GM12865 (cell line): Measurements from ENCODE around the gene VENTX.

Experiments
- DNase-seq: peaks from one replicate; pipeline ENCODE4 v3.0.0; 2010; ENCODE audit warnings: low read depth
- H3K4me3 ChIP-seq: 2 replicates; pipeline ENCODE4 v1.5.1; 2011; ENCODE audit warnings: mild to moderate bottlenecking, low read depth, low read length, control low read depth
- TF ChIP-seq, protein P1 (sequence below): IDR thresholded peaks from 2 replicates; pipeline ENCODE4 v1.5.1; 2011; ENCODE audit warnings: low read length, control low read depth, low read depth, inconsistent platforms; ENCODE audit not compliant: insufficient read depth; ENCODE audit errors: missing control alignments

VENTX gene

DNA sequence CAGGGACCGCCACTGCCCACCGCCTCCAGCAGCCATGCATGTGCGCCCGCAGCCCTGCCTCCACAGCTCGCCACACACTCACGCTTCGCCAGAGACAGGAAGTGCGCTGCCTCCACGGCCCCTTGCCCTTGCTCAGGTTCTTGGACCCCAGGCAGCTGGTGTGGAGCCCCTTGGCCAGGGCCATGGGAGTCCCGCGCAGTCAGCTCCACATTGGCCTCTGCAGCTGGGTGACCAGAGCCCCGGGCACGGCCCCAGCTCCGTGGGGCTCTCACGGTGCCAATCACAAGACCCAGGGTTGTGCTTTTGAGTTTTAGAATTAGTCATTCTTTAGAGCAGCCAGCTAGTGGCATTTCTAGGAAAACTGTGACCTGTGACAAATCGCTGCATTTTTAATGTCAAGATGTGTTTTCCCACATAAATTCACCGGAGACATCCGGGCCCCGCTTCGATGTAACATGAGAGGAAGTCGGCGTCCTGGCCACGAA is 11.9 kb upstream of the VENTX start:
- no peak overlapping the region for H3K4me3 ChIP-seq
- TF ChIP-seq, protein P1, sequence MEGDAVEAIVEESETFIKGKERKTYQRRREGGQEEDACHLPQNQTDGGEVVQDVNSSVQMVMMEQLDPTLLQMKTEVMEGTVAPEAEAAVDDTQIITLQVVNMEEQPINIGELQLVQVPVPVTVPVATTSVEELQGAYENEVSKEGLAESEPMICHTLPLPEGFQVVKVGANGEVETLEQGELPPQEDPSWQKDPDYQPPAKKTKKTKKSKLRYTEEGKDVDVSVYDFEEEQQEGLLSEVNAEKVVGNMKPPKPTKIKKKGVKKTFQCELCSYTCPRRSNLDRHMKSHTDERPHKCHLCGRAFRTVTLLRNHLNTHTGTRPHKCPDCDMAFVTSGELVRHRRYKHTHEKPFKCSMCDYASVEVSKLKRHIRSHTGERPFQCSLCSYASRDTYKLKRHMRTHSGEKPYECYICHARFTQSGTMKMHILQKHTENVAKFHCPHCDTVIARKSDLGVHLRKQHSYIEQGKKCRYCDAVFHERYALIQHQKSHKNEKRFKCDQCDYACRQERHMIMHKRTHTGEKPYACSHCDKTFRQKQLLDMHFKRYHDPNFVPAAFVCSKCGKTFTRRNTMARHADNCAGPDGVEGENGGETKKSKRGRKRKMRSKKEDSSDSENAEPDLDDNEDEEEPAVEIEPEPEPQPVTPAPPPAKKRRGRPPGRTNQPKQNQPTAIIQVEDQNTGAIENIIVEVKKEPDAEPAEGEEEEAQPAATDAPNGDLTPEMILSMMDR: no peak
- no peak for DNase-seq

DNA sequence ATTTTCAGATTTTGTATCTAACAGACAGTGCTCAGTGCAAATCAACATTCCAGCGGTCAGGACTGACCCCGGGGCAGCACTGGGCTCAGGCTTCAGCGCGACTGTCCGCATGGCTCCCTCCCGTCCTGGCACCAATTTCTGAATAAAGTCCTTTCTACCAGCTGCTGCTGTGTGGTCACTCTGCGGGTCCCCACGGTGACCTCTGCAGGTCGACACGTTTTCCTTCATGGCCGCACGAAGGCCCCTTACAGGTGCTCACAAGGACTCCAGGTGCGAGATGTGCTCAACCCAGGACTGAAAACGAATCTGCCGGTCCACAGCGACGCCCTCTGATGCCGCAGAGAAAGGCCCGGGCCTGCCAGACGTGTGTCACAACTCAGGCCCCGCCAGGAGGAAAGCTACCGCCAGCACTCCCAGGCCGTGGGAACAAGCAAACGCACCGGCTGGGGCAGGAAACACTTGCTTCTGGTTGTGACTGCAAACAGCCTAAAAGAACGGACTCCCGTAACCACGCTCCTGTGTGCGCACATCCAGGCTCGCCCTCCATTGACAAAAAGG is 11.3 kb upstream of the VENTX start:
- no peak overlapping the region for H3K4me3 ChIP-seq
- no peak for DNase-seq
- TF ChIP-seq, protein P1: no peak

DNA sequence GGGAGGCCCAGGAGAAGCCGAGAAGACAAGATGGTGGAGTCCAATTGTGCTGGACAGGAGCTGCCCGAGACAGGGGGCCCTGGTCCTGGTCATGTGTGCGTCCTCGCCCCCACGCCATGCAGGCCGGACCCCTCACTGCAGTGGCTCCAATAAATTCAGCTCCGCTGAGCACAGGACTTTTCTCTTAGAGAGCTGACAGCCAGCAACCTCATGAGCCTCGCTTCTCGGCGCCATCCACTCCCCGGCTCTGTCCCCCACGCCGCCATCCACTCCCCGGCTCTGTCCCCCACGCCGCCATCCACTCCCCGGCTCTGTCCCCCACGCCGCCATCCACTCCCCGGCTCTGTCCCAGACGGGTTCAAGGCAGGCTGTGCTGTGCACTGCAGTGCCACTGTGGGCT is 10.4 kb upstream of the VENTX start:
- DNase-seq: no peak
- TF ChIP-seq, protein P1: no peak
- H3K4me3 ChIP-seq: no peak overlapping the region

DNA sequence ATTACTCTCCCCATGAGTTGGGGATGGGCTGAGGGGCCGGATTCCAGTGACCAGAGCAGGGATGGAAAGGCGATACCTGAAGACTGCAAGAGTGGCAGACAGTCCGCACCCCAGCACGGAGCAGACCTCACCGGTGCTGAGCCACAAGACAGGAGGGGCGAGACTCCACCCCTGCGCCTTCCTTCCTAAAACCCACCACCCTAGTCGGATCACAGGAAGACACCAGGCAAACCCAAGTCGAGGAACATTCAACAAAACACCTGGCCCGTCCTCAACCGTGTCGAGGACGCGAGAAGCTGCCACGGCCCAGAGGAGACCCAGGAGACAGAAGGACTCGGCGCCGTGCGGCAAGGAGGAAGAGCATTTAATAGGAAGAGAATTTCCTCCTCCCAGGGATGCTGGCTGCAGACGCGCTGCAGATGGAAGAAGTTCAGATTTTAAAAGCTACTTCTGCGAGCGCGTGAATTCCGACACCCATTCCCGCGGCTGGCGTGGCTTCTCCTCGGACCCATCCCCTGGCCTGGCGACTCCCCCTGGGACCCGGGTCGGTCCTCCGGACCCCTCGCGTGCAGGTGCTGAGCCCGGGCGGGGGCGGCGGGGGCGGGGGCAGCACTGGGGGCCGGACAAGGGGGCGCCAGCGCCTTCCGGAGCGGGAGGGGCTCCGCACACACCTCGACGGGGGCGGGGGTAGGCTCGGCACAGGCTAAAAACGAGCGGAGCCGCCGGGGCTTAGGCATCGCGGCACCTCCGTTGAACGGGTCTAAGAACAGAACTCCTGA is 8.2 kb upstream of the VENTX start:
- H3K4me3 ChIP-seq: no peak overlapping the region

DNA sequence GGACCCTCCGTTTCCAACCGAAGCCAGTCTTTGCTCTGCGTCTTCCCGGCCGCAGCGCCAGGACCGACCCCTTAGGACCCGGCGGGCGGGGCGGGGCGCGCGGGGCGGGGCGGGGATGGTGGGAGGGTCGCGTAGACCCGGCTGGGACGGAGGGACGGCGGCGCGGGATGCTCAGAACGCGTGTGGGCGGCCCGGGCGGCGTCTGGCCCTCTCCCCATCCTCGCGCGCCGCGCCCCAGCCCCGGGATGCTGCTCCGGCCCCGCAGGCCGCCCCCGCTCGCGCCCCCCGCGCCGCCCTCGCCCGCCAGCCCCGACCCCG is 7.7 kb upstream of the VENTX start, which contains the start of gene UTF1:
Gene UTF1 (plus strand): TSS at position 174 of the 318 bp plus-strand sequence. CDS start 72 bp downstream, at position 246.
- TF ChIP-seq, protein P1: no peak
- no peak for DNase-seq
- H3K4me3 ChIP-seq: no peak within 1 kb of the TSS

More for the DNA sequence above, 8.2 kb upstream of the VENTX start:
- TF ChIP-seq, protein P1: no peak
- DNase-seq: no peak

DNA sequence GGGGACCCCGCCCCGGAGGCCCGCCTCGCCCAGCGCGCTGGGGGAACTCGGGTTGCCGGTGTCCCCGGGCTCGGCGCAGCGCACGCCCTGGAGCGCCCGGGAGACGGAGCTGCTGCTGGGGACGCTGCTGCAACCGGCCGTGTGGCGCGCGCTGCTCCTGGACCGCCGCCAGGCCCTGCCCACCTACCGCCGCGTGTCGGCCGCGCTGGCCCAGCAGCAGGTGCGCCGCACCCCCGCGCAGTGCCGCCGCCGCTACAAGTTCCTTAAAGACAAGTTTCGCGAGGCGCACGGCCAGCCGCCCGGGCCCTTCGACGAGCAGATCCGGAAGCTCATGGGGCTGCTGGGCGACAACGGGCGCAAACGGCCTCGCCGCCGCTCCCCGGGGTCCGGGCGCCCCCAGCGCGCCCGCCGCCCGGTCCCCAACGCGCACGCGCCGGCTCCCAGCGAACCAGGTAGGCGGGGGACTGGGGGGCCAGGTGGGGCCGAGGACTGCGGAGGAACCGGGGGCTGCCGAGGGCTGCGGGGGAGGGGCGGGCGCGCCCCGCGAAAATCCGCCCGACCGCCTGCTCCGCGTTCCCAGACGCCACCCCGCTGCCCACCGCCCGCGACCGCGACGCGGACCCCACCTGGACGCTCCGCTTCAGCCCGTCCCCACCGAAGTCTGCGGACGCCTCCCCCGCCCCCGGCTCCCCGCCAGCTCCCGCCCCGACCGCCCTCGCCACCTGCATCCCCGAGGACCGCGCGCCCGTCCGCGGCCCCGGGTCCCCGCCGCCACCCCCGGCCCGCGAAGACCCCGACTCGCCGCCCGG is 7.1 kb upstream of the VENTX start:
- TF ChIP-seq, protein P1: no peak

More for the DNA sequence above, 7.1 kb upstream of the VENTX start:
- H3K4me3 ChIP-seq: no peak overlapping the region
- DNase-seq: no peak
